ENCODE measurements around the gene EVX2.

The EVX2 gene

GRCh38 chr2:176083796-176084261 is at the start of gene EVX2:
EVX2 (minus strand) TSS chr2:176083962; CDS start chr2:176083776, 186 bp downstream.
- DNase-seq: no peak

- DNase-seq: no peak
These were observed 49.6 kb upstream of the EVX2 start for GRCh38 chr2:176133389-176133788.

DNA sequence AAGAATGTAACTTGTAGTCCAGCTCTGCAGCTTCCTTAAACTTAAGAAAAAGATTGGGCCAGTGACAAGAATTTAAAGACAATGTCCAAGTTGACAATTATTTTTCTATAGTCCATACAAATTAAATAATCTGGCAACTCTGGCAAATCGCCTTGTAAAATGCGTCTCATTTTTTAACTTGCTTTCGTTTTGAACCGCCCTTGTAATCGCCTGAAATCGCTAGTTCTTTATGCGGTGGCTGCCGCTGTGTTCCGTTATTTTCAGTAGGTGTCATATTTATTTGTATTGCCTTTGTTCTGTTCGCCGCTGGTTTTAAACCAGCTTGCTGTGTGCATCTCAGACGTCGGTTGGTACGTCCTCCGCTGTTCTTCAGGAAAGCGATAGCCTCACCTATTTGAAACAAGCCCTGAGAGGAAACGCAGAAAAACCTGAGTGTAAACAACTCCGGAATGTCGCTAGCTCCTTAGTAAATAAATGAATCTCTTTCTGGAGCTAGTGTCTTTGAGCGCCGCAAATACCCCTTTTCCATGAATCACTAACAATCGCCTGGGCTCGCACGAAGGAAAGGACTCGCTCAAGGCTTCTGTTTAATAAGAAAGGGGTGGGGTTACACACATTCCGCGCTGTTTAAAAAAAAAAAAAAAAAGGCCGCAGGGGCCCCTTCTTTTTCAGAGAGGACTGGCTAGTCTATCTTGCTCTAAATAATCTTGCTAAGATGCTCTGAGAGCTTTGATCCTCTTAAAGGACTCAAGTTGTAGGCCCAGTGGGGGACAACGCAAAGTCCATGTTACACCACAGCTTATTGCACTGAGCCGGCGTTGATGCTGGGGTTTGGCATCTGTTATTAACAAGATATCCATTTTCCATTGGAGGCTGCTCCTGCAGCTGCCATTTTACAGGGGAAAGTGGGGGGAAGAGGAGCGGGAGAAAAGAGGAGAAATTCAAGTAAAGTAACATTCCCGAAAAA is 48.7 kb upstream of the EVX2 start:
- DNase-seq: no peak

- no peak for DNase-seq
These were observed 48.0 kb upstream of the EVX2 start for GRCh38 chr2:176131848-176132158.

GRCh38 chr2:176130957-176131847 is 47.4 kb upstream of the EVX2 start:
- DNase-seq: no peak

- no peak for DNase-seq
These were observed 46.6 kb upstream of the EVX2 start for GRCh38 chr2:176130147-176130956.

DNA sequence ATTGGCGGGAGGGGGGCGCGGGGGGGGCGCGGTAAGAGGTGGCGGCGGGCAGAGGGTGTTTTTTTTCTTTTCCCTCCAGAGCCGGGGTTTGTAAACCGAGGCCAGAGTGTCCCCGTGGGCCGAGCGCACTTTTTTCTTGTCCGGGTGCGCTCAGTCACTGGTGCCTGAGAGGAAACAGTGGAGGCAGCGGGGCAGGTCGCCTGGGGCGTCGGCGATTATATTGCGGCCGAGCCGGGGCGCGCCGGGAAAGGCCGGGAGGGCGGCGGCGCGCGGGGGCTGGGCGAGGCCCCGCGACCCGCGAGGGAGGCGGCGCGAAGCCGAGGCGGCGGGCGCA is 46.0 kb upstream of the EVX2 start:
- DNase-seq: peak; percentile 40

DNA sequence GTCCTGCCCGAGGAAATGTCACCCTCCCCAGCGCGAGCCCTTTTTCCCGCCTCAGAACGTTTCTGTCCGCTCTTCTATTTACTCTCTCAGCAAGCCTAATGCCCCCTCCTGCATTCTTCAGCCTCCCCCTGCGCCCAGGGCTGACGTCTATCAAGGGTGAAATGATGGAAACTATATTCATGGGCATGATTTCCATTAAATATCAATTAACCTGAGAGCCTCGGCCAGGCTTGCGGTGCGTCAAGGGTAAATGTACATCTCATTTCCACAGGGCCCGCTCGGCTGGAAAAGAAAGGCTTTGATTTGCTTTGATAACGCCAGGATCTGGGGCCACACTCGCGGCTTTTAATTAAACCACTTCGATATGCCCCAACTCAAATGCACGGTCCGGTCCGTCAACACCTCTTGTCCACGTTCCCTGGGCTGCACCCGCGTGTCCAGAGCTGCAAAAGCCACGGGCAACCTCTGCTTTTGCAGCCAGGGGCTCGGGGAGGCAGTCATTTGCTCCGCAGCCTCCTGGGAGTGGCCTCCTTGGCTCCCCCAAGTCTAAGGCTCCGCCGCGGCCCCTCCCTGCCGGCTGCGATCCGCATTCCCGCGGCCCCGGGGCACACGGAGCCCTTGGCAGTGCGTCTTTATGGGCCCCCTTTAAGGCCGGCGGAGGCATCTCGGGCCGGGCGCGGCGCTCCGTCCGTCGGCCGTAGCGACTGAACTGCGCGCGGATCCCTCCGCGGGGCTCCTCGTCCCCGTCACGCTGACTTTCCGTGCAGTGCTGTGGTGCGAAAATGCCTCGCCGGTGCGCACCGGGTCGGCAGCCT is 45.4 kb upstream of the EVX2 start, which contains the start of gene HOXD8:
TSS of gene HOXD8 (plus strand) at position 724 of the 815 bp plus-strand sequence. CDS start 662 bp downstream, outside the sequence.
- DNase-seq: peak; percentile 45

DNA sequence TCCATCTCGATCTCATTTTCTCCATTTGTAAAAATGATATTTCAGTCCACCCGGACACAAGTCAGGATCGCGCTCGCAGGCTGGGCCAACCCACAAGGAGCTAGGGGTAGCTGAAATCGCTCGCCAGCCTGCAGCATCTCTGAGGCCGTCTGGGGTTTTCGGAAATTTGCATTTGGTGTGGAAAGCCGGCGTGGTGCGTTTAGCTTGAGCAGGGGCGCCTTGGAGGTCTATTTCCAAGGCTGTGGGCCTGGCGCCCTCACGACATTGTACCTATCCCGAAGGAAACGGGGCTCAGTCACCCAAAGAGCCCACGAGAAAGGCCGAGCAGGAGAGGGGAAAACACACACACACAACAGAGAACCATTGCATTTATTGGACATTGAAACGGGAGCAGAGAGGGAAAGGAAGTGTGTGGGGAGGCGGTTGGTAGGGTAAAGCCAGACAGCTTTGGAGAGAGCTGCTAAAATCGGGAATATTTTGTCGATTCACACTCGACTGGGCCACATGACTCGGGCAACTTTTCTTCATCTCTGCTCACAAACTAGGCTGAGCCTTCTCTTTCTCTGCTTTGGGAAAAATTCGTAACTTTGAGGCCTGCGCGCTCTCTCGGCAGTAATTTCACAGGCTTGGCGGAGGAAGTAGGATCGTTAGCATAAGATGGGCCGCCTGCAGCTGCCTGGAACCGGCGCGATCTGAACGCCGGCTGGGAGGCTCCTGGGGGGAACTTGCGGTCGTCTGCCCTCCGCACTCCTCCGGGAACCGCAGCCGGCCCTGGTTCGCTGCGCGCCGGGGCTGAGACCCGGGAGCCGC is 44.6 kb upstream of the EVX2 start:
- no peak for DNase-seq

- DNase-seq: no peak
These were observed 44.0 kb upstream of the EVX2 start for GRCh38 chr2:176127774-176128072.

- peak; percentile 26 for DNase-seq
These were observed 43.4 kb upstream of the EVX2 start for GRCh38 chr2:176126929-176127773.

- DNase-seq: no peak
These were observed 42.0 kb upstream of the EVX2 start for GRCh38 chr2:176125772-176126054.

GRCh38 chr2:176124947-176125771 is 41.4 kb upstream of the EVX2 start:
- no peak for DNase-seq

GRCh38 chr2:176124110-176124946 is 40.6 kb upstream of the EVX2 start:
- no peak for DNase-seq

GRCh38 chr2:176123411-176124109 is 39.8 kb upstream of the EVX2 start:
- no peak for DNase-seq

DNA sequence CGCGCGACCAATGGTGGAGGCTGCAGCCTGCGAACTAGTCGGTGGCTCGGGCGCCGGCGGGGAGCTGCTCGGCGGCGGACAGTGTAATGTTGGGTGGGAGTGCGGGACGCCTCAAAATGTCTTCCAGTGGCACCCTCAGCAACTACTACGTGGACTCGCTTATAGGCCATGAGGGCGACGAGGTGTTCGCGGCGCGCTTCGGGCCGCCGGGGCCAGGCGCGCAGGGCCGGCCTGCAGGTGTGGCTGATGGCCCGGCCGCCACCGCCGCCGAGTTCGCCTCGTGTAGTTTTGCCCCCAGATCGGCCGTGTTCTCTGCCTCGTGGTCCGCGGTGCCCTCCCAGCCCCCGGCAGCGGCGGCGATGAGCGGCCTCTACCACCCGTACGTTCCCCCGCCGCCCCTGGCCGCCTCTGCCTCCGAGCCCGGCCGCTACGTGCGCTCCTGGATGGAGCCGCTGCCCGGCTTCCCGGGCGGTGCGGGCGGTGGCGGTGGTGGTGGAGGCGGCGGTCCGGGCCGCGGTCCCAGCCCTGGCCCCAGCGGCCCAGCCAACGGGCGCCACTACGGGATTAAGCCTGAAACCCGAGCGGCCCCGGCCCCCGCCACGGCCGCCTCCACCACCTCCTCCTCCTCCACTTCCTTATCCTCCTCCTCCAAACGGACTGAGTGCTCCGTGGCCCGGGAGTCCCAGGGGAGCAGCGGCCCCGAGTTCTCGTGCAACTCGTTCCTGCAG is 39.1 kb upstream of the EVX2 start, which contains the start of gene HOXD9:
TSS of gene HOXD9 (plus strand) at position 37 of the 728 bp plus-strand sequence. CDS start at position 87, 50 bp downstream.
- no peak for DNase-seq
